Activated naive CD8-positive, alpha-beta T cell treated with anti-CD3 and anti-CD28 coated beads, Interleukin-2, amount 50 U/mL, for 24 hours (primary cell): ENCODE measurements around the gene SLC8A3.

Experiments
- ATAC-seq: fragments of 150-1000 bp; cut with Tn5 transposase; one replicate; pipeline ENCODE4 v1.10.0; 2021
- DNase-seq: peaks from one replicate; pipeline ENCODE4 v3.0.0; 2021
- H3K27ac Mint-ChIP-seq: one replicate; pipeline ENCODE4 v1.8.0; 2021; ENCODE audit warnings: mild to moderate bottlenecking, mixed read lengths
- H3K27me3 Mint-ChIP-seq: one replicate; pipeline ENCODE4 v1.8.0; 2021; ENCODE audit warnings: mixed read lengths
- H3K36me3 Mint-ChIP-seq: one replicate; pipeline ENCODE4 v1.8.0; 2021; ENCODE audit warnings: low read depth, mixed read lengths
- H3K4me1 Mint-ChIP-seq: one replicate; pipeline ENCODE4 v1.8.0; 2021; ENCODE audit warnings: mixed read lengths
- H3K4me3 Mint-ChIP-seq: one replicate; pipeline ENCODE4 v1.8.0; 2021; ENCODE audit warnings: mild to moderate bottlenecking, moderate library complexity, mixed read lengths
- H3K9me3 Mint-ChIP-seq: one replicate; pipeline ENCODE4 v1.8.0; 2021; ENCODE audit warnings: mixed read lengths

The SLC8A3 gene

GRCh38 chr14:70190156-70190555 is 1.4 kb upstream of the SLC8A3 start:
- DNase-seq (no peak), ATAC-seq (no peak)
- no peak overlapping the region for H3K27ac Mint-ChIP-seq
- H3K4me3 Mint-ChIP-seq, result no peak overlapping the region
- peaks cover 27% of the 10 kb centered on the region for H3K4me1 Mint-ChIP-seq
- H3K9me3 Mint-ChIP-seq, result peaks cover 4% of the 10 kb centered on the region
- peaks cover 73% of the 10 kb centered on the region for H3K27me3 Mint-ChIP-seq
- H3K36me3 Mint-ChIP-seq, result no peaks in the 10 kb centered on the region

GRCh38 chr14:70189456-70190077 is 816 bp upstream of the SLC8A3 start:
- peak overlapping the region; percentile 74 for H3K4me3 Mint-ChIP-seq

GRCh38 chr14:70188322-70188658 is 461 bp downstream of the SLC8A3 start:
- peak overlapping the region; percentile 89 for H3K4me3 Mint-ChIP-seq
- peak; percentile 47 for ATAC-seq
- H3K27me3 Mint-ChIP-seq, result peaks cover 62% of the 10 kb centered on the region
- no peaks in the 10 kb centered on the region for H3K9me3 Mint-ChIP-seq
- no peaks in the 10 kb centered on the region for H3K36me3 Mint-ChIP-seq
- peak; percentile 54 for DNase-seq
- peaks cover 27% of the 10 kb centered on the region for H3K4me1 Mint-ChIP-seq
- H3K27ac Mint-ChIP-seq, result peak overlapping the region; percentile 81

More at GRCh38 chr14:70189456-70190077, 816 bp upstream of the SLC8A3 start:
- DNase-seq, result no peak
- Mint-ChIP-seq H3K9me3 (no peaks in the 10 kb centered on the region), H3K27ac (no peak overlapping the region), H3K27me3 (peaks cover 68% of the 10 kb centered on the region), H3K36me3 (no peaks in the 10 kb centered on the region), H3K4me1 (peaks cover 27% of the 10 kb centered on the region)
- no peak for ATAC-seq

GRCh38 chr14:70186900-70187451 is 1.8 kb downstream of the SLC8A3 start:
- peak overlapping the region; percentile 89 for H3K4me3 Mint-ChIP-seq
- H3K27ac Mint-ChIP-seq, result peak overlapping the region; percentile 71
- H3K27me3 Mint-ChIP-seq, result peaks cover 55% of the 10 kb centered on the region
- no peaks in the 10 kb centered on the region for H3K9me3 Mint-ChIP-seq
- no peak for ATAC-seq
- peaks cover 27% of the 10 kb centered on the region for H3K4me1 Mint-ChIP-seq
- H3K36me3 Mint-ChIP-seq, result no peaks in the 10 kb centered on the region
- DNase-seq, result peak; percentile 49

- peaks cover 29% of the 10 kb centered on the region for H3K27me3 Mint-ChIP-seq
- no peak overlapping the region for H3K4me3 Mint-ChIP-seq
- no peaks in the 10 kb centered on the region for H3K9me3 Mint-ChIP-seq
- DNase-seq (no peak), ATAC-seq (peak; percentile 26)
- H3K27ac Mint-ChIP-seq, result no peak overlapping the region
- peaks cover 17% of the 10 kb centered on the region for H3K4me1 Mint-ChIP-seq
- H3K36me3 Mint-ChIP-seq, result no peaks in the 10 kb centered on the region
These were observed 4.8 kb downstream of the SLC8A3 start for GRCh38 chr14:70183991-70184390.

- H3K4me3 Mint-ChIP-seq, result no peak overlapping the region
- peaks cover 16% of the 10 kb centered on the region for H3K27me3 Mint-ChIP-seq
- H3K4me1 Mint-ChIP-seq, result peaks cover 3% of the 10 kb centered on the region
- no peaks in the 10 kb centered on the region for H3K36me3 Mint-ChIP-seq
- DNase-seq (no peak), ATAC-seq (no peak)
- no peak overlapping the region for H3K27ac Mint-ChIP-seq
- H3K9me3 Mint-ChIP-seq, result no peaks in the 10 kb centered on the region
These were observed 7.5 kb downstream of the SLC8A3 start for GRCh38 chr14:70181276-70181675.

- Mint-ChIP-seq H3K36me3 (no peaks in the 10 kb centered on the region), H3K27ac (no peak overlapping the region), H3K4me1 (no peaks in the 10 kb centered on the region), H3K27me3 (peaks cover 11% of the 10 kb centered on the region), H3K9me3 (no peaks in the 10 kb centered on the region), H3K4me3 (no peak overlapping the region)
- ATAC-seq (no peak), DNase-seq (no peak)
These were observed 8.0 kb downstream of the SLC8A3 start for GRCh38 chr14:70180718-70181117.

- no peak overlapping the region for H3K27ac Mint-ChIP-seq
These were observed 11.5 kb downstream of the SLC8A3 start for GRCh38 chr14:70177081-70177800.

GRCh38 chr14:70173569-70173968 is 15.2 kb downstream of the SLC8A3 start:
- DNase-seq, result no peak
- Mint-ChIP-seq H3K27ac (no peak overlapping the region), H3K9me3 (no peaks in the 10 kb centered on the region), H3K4me3 (no peak overlapping the region), H3K36me3 (no peaks in the 10 kb centered on the region), H3K4me1 (no peaks in the 10 kb centered on the region), H3K27me3 (peaks cover 23% of the 10 kb centered on the region)
- ATAC-seq, result no peak

More at GRCh38 chr14:70177081-70177800, 11.5 kb downstream of the SLC8A3 start:
- no peaks in the 10 kb centered on the region for H3K4me1 Mint-ChIP-seq
- H3K4me3 Mint-ChIP-seq, result no peak overlapping the region
- ATAC-seq, result no peak
- no peaks in the 10 kb centered on the region for H3K9me3 Mint-ChIP-seq
- DNase-seq, result no peak
- H3K36me3 Mint-ChIP-seq, result no peaks in the 10 kb centered on the region
- H3K27me3 Mint-ChIP-seq, result peaks cover 13% of the 10 kb centered on the region

GRCh38 chr14:70171726-70172125 is 17.0 kb downstream of the SLC8A3 start:
- no peaks in the 10 kb centered on the region for H3K36me3 Mint-ChIP-seq
- H3K27ac Mint-ChIP-seq, result no peak overlapping the region
- H3K4me3 Mint-ChIP-seq, result no peak overlapping the region
- DNase-seq, result no peak
- no peaks in the 10 kb centered on the region for H3K4me1 Mint-ChIP-seq
- peaks cover 25% of the 10 kb centered on the region for H3K27me3 Mint-ChIP-seq
- no peaks in the 10 kb centered on the region for H3K9me3 Mint-ChIP-seq
- ATAC-seq, result no peak

- no peaks in the 10 kb centered on the region for H3K9me3 Mint-ChIP-seq
- H3K27ac Mint-ChIP-seq, result no peak overlapping the region
- ATAC-seq (no peak), DNase-seq (no peak)
- no peaks in the 10 kb centered on the region for H3K36me3 Mint-ChIP-seq
- no peak overlapping the region for H3K4me3 Mint-ChIP-seq
- H3K4me1 Mint-ChIP-seq, result no peaks in the 10 kb centered on the region
- H3K27me3 Mint-ChIP-seq, result peaks cover 25% of the 10 kb centered on the region
These were observed 17.8 kb downstream of the SLC8A3 start for GRCh38 chr14:70170976-70171375.

GRCh38 chr14:70168406-70168805 is 20.3 kb downstream of the SLC8A3 start:
- H3K9me3 Mint-ChIP-seq, result no peaks in the 10 kb centered on the region
- DNase-seq (no peak), ATAC-seq (no peak)
- H3K36me3 Mint-ChIP-seq, result no peaks in the 10 kb centered on the region
- H3K4me3 Mint-ChIP-seq, result no peak overlapping the region
- H3K27ac Mint-ChIP-seq, result no peak overlapping the region
- no peaks in the 10 kb centered on the region for H3K4me1 Mint-ChIP-seq
- peaks cover 26% of the 10 kb centered on the region for H3K27me3 Mint-ChIP-seq

- H3K4me3 Mint-ChIP-seq, result no peak overlapping the region
- no peak for DNase-seq
- H3K4me1 Mint-ChIP-seq, result no peaks in the 10 kb centered on the region
- no peaks in the 10 kb centered on the region for H3K9me3 Mint-ChIP-seq
- no peak for ATAC-seq
- H3K36me3 Mint-ChIP-seq, result no peaks in the 10 kb centered on the region
- no peak overlapping the region for H3K27ac Mint-ChIP-seq
- H3K27me3 Mint-ChIP-seq, result peaks cover 19% of the 10 kb centered on the region
These were observed 22.1 kb downstream of the SLC8A3 start for GRCh38 chr14:70166530-70167203.

- DNase-seq (no peak), ATAC-seq (no peak)
- H3K27ac Mint-ChIP-seq, result no peak overlapping the region
- no peaks in the 10 kb centered on the region for H3K4me1 Mint-ChIP-seq
- no peaks in the 10 kb centered on the region for H3K36me3 Mint-ChIP-seq
- H3K27me3 Mint-ChIP-seq, result peaks cover 10% of the 10 kb centered on the region
- no peak overlapping the region for H3K4me3 Mint-ChIP-seq
- no peaks in the 10 kb centered on the region for H3K9me3 Mint-ChIP-seq
These were observed 26.4 kb downstream of the SLC8A3 start for GRCh38 chr14:70162358-70162757.

GRCh38 chr14:70156592-70156991 is 32.2 kb downstream of the SLC8A3 start:
- no peak overlapping the region for H3K4me3 Mint-ChIP-seq
- no peaks in the 10 kb centered on the region for H3K36me3 Mint-ChIP-seq
- H3K27me3 Mint-ChIP-seq, result peaks cover 8% of the 10 kb centered on the region
- H3K4me1 Mint-ChIP-seq, result no peaks in the 10 kb centered on the region
- no peaks in the 10 kb centered on the region for H3K9me3 Mint-ChIP-seq
- no peak for ATAC-seq
- no peak for DNase-seq
- H3K27ac Mint-ChIP-seq, result no peak overlapping the region
